Mammary epithelial cell (primary cell): ENCODE data around the gene DMD.

Experiments
- CTCF ChIP-seq, 2 donors: IDR thresholded peaks in 1 of 2; conservative IDR thresholded peaks in 1 of 2; 2 replicates each; pipeline ENCODE4 v1.5.1; 2011 to 2012; ENCODE audit warnings: inconsistent platforms in 2 of 2, low read length in 2 of 2, mild to moderate bottlenecking in 2 of 2, control low read depth in 1 of 2, low read depth in 1 of 2; ENCODE audit not compliant: insufficient read depth in 1 of 2; ENCODE audit errors: extremely low read depth in 1 of 2
- EZH2 ChIP-seq: IDR thresholded peaks from 2 replicates; pipeline ENCODE4 v1.6.1; 2012; ENCODE audit warnings: low read length, inconsistent platforms, borderline replicate concordance

DNA sequence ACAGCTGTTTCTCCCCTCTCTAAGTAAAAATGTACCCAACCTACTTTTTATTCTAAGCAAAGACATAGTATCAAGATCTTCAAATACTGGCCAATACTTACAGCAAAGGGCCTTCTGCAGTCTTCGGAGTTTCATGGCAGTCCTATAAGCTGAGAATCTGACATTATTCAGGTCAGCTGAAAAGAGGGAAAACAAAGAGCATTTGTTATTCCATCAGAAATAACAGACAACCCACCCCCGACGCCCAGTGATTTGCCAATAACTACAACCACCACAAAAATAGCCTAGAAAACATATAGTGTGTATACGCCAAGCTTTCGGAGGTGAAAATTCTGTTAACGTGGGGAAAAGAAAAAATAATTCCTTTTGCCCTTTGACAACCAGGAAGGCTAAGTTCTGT, 1988.4 kb downstream of the DMD start:
- TF ChIP-seq CTCF (conservative IDR thresholded peaks at IDR 0.05 in 1 of 2, IDR thresholded peaks at IDR 0.05 in 1 of 2; ENCODE audit: extremely low read depth in 1 of 2, insufficient read depth in 1 of 2, low read depth in 1 of 2, low read length in 2 of 2) (no peak), EZH2 (no peak)
